H1 (cell line): ENCODE measurements around the gene IQCE. TPM values are rescaled to one million over a fixed set of nuclear protein-coding genes. Genes with fewer than 3 reads are reported as not detected.
A peak's percentile ranks its signal among the peaks of the same experiment; 100 is the strongest.

ENCODE experiments used
- CTCF ChIA-PET: fragments of 300-600 bp; sonication (Branson Sonifier 250); formaldehyde crosslinking; loops from one replicate; lab custom pipeline; 2021; ENCODE audit not compliant: partially characterized antibody; lab: Charles Lee
- POLR2A ChIA-PET: fragments of 300-600 bp; sonication (Branson Sonifier 250); formaldehyde crosslinking; loops from one replicate; lab custom pipeline; 2021; ENCODE audit warnings: inconsistent platforms; ENCODE audit not compliant: partially characterized antibody; lab: Charles Lee
- DNase-seq, 2 experiments: peaks; one replicate each; pipeline versions ENCODE4 v3.0.0 to v3.0.0-alpha.2; 2010 to 2022; ENCODE audit warnings: low spot score in 2 of 2, low read depth in 1 of 2, mixed read lengths in 1 of 2
- FAIRE-seq: peaks from 2 replicates; lab custom pipeline; 2011; peaks lifted over from hg19 to GRCh38; lab: Jason Lieb, UNC
- H2AFZ ChIP-seq: 2 replicates; pipeline ENCODE4 v1.8.1; 2012; ENCODE audit warnings: low read length, inconsistent platforms
- H2AK5ac ChIP-seq: 2 replicates; pipeline ENCODE4 v1.6.1; 2013; ENCODE audit warnings: low read depth, low read length
- H2BK120ac ChIP-seq: replicated peaks from 2 replicates; pipeline ENCODE3; 2013; ENCODE audit warnings: low read depth, low read length, inconsistent platforms
- H2BK12ac ChIP-seq: 2 replicates; pipeline ENCODE4 v1.6.1; 2013; ENCODE audit warnings: low read depth, low read length
- H2BK15ac ChIP-seq: 2 replicates; pipeline ENCODE4 v1.6.1; 2013; ENCODE audit warnings: low read length
- H2BK20ac ChIP-seq: 2 replicates; pipeline ENCODE4 v1.6.1; 2013; ENCODE audit warnings: low read length
- H2BK5ac ChIP-seq: 2 replicates; pipeline ENCODE4 v1.6.1; 2013; ENCODE audit warnings: low read depth, low read length
- H3K14ac ChIP-seq: 2 replicates; pipeline ENCODE4 v1.6.1; 2013; ENCODE audit warnings: inconsistent platforms; ENCODE audit not compliant: insufficient read length
- H3K18ac ChIP-seq: 2 replicates; pipeline ENCODE4 v1.6.1; 2013; ENCODE audit warnings: low read length; ENCODE audit errors: extremely low read depth
- H3K23ac ChIP-seq: 2 replicates; pipeline ENCODE4 v1.6.1; 2013; ENCODE audit warnings: inconsistent platforms; ENCODE audit not compliant: insufficient read length
- H3K23me2 ChIP-seq: 2 replicates; pipeline ENCODE4 v1.6.1; 2013; ENCODE audit warnings: low read depth, low read length
- H3K27ac ChIP-seq: 2 replicates; pipeline ENCODE4 v1.6.1; 2011; ENCODE audit warnings: low read depth, low read length, inconsistent platforms
- H3K27me3 ChIP-seq, 4 experiments: replicated peaks in 1 of 4; 1 replicate in 1 of 4; 2 replicates in 3 of 4; pipeline versions ENCODE4 v1.6.1 to v1.8.1; 2011 to 2013; ENCODE audit warnings: low read length in 3 of 4, mild to moderate bottlenecking in 3 of 4, inconsistent platforms in 2 of 4, mixed read lengths in 2 of 4, moderate library complexity in 1 of 4; ENCODE audit not compliant: control insufficient read depth in 3 of 4, insufficient read depth in 3 of 4; ENCODE audit errors: extremely low read depth in 1 of 4
- H3K36me3 ChIP-seq, 4 experiments: 2 replicates each; pipeline versions ENCODE4 v1.6.1 to v1.8.1; 2011 to 2013; ENCODE audit warnings: mild to moderate bottlenecking in 4 of 4, low read length in 3 of 4, moderate library complexity in 2 of 4, control low read depth in 1 of 4, inconsistent platforms in 1 of 4; ENCODE audit not compliant: insufficient read depth in 4 of 4, control insufficient read depth in 2 of 4
- H3K4ac ChIP-seq: replicated peaks from 2 replicates; pipeline ENCODE3; 2013; ENCODE audit warnings: low read length, low read depth, mixed read lengths, inconsistent platforms; ENCODE audit not compliant: insufficient read length
- H3K4me1 ChIP-seq, 4 experiments: replicated peaks in 1 of 4; 1 replicate in 1 of 4; 2 replicates in 3 of 4; pipeline versions ENCODE4 v1.6.1 to v1.8.1; 2011 to 2013; ENCODE audit warnings: low read length in 3 of 4, inconsistent platforms in 2 of 4, mixed read lengths in 1 of 4; ENCODE audit not compliant: insufficient read depth in 4 of 4, control insufficient read depth in 3 of 4
- H3K4me2 ChIP-seq, 2 experiments: 2 replicates each; pipeline versions ENCODE4 v1.6.1 to v1.8.1; 2011 to 2013; ENCODE audit warnings: low read depth in 2 of 2, low read length in 2 of 2, control low read depth in 1 of 2, inconsistent platforms in 1 of 2, mild to moderate bottlenecking in 1 of 2; ENCODE audit not compliant: insufficient read depth in 1 of 2
- H3K4me3 ChIP-seq, 4 experiments: fragments of 200-600, 300-600 bp in 1 of 4; sonication (generic), shearing (Covaris generic), sonication (Bioruptor Twin) in 1 of 4; 2 replicates each; pipeline versions ENCODE4 v1.5.1 to v1.8.1; 2011 to 2016; ENCODE audit warnings: low read length in 4 of 4, low read depth in 3 of 4, control low read depth in 2 of 4, inconsistent platforms in 2 of 4, mild to moderate bottlenecking in 2 of 4, mixed read lengths in 1 of 4, moderate library complexity in 1 of 4; ENCODE audit not compliant: insufficient read depth in 2 of 4; ENCODE audit errors: extremely low read depth in 1 of 4
- H3K56ac ChIP-seq: replicated peaks from 2 replicates; pipeline ENCODE3; 2013; ENCODE audit warnings: low read depth, mild to moderate bottlenecking, mixed read lengths, low read length, inconsistent platforms; ENCODE audit not compliant: insufficient read length
- H3K79me1 ChIP-seq: 2 replicates; pipeline ENCODE4 v1.6.1; 2013; ENCODE audit warnings: low read depth, low read length, control low read depth
- H3K79me2 ChIP-seq, 2 experiments: 2 replicates each; pipeline versions ENCODE4 v1.6.1 to v1.8.1; 2012 to 2013; ENCODE audit warnings: low read length in 2 of 2, mild to moderate bottlenecking in 2 of 2, inconsistent platforms in 1 of 2; ENCODE audit not compliant: insufficient read depth in 2 of 2, control insufficient read depth in 1 of 2
- H3K9ac ChIP-seq, 4 experiments: replicated peaks in 1 of 4; 1 replicate in 1 of 4; 2 replicates in 3 of 4; pipeline versions ENCODE4 v1.6.1 to v1.8.1; 2011 to 2013; ENCODE audit warnings: low read depth in 3 of 4, low read length in 3 of 4, control low read depth in 2 of 4, mild to moderate bottlenecking in 2 of 4, moderate library complexity in 2 of 4, inconsistent platforms in 1 of 4; ENCODE audit errors: extremely low read depth in 1 of 4
- H3K9me3 ChIP-seq, 2 experiments: 2 replicates each; pipeline versions ENCODE4 v1.6.1 to v1.8.1; 2012 to 2013; ENCODE audit warnings: mild to moderate bottlenecking in 2 of 2, moderate library complexity in 2 of 2, control low read depth in 1 of 2, inconsistent platforms in 1 of 2, low read depth in 1 of 2, low read length in 1 of 2, mixed read lengths in 1 of 2; ENCODE audit not compliant: insufficient read depth in 2 of 2
- H4K20me1 ChIP-seq, 2 experiments: replicated peaks in 1 of 2; 2 replicates each; pipeline versions ENCODE3 to v1.8.1; 2011 to 2013; ENCODE audit warnings: inconsistent platforms in 2 of 2, low read length in 2 of 2, mild to moderate bottlenecking in 1 of 2; ENCODE audit not compliant: insufficient read depth in 2 of 2, control insufficient read depth in 1 of 2
- H4K5ac ChIP-seq: 2 replicates; pipeline ENCODE4 v1.6.1; 2013; ENCODE audit warnings: low read length, low read depth, mixed read lengths, inconsistent platforms; ENCODE audit not compliant: insufficient read length
- H4K8ac ChIP-seq: 2 replicates; pipeline ENCODE4 v1.8.0; 2013; ENCODE audit warnings: mild to moderate bottlenecking, moderate library complexity, low read length, inconsistent platforms; ENCODE audit not compliant: insufficient read depth; ENCODE audit errors: extremely low read depth
- H4K91ac ChIP-seq: replicated peaks from 2 replicates; pipeline ENCODE3; 2013; ENCODE audit warnings: low read length, mixed read lengths, inconsistent platforms; ENCODE audit not compliant: insufficient read length
- BACH1 ChIP-seq: IDR thresholded peaks from 2 replicates; pipeline ENCODE4 v1.6.1; 2012; ENCODE audit warnings: low read length, improper control_type of control experiment
- CHD2 ChIP-seq: IDR thresholded peaks from 2 replicates; pipeline ENCODE4 v1.6.1; 2012; ENCODE audit warnings: low read length, improper control_type of control experiment
- FOSL1 ChIP-seq: IDR thresholded peaks from 2 replicates; pipeline ENCODE4 v1.6.1; 2011; ENCODE audit warnings: mild to moderate bottlenecking, low read depth, low read length, moderate library complexity; ENCODE audit not compliant: insufficient read depth
- GTF2F1 ChIP-seq: IDR thresholded peaks from 2 replicates; pipeline ENCODE4 v1.6.1; 2012; ENCODE audit warnings: low read depth, low read length, improper control_type of control experiment, borderline replicate concordance
- HDAC2 ChIP-seq, 2 experiments: fragments of 300-600 bp in 1 of 2; sonication (generic) in 1 of 2; IDR thresholded peaks; 2 replicates each; pipeline ENCODE4 v1.6.1; 2011 to 2012; ENCODE audit warnings: low read depth in 2 of 2, low read length in 2 of 2, mild to moderate bottlenecking in 2 of 2, moderate library complexity in 2 of 2, borderline replicate concordance in 1 of 2, inconsistent platforms in 1 of 2
- KDM4A ChIP-seq: IDR thresholded peaks from one replicate; pipeline ENCODE4 v1.7.1; 2012; ENCODE audit warnings: low read depth, mild to moderate bottlenecking, moderate library complexity, low read length, inconsistent platforms; ENCODE audit not compliant: severe bottlenecking
- KDM5A ChIP-seq: fragments of 200-600 bp; IDR thresholded peaks from 2 replicates; pipeline ENCODE4 v1.7.1; 2012; ENCODE audit warnings: mild to moderate bottlenecking, low read length, inconsistent platforms, mixed read lengths
- MAFK ChIP-seq: IDR thresholded peaks from 2 replicates; pipeline ENCODE4 v1.6.1; 2012; ENCODE audit warnings: low read depth, mild to moderate bottlenecking, improper control_type of control experiment, low read length
- NRF1 ChIP-seq: IDR thresholded peaks from 2 replicates; pipeline ENCODE4 v1.6.1; 2011; ENCODE audit warnings: mild to moderate bottlenecking, low read depth, low read length, improper control_type of control experiment
- POLR2AphosphoS5 ChIP-seq: IDR thresholded peaks from 2 replicates; pipeline ENCODE4 v1.6.1; 2011; ENCODE audit warnings: low read depth, low read length
- RBBP5 ChIP-seq: IDR thresholded peaks from 2 replicates; pipeline ENCODE4 v1.7.1; 2012; ENCODE audit warnings: low read depth, mild to moderate bottlenecking, inconsistent platforms, low read length, moderate library complexity, borderline replicate concordance
- WGBS, 2 experiments: shearing (Covaris generic) in 1 of 2; methylation state at CpG; one replicate each; pipeline versions ENCODE4 v1.1.6 to v1.1.7; 2013 to 2015; ENCODE audit warnings: low lambda C conversion rate in 2 of 2, mixed read lengths in 2 of 2, inconsistent platforms in 1 of 2, low coverage in 1 of 2, missing lambda C conversion rate in 1 of 2; ENCODE audit not compliant: insufficient replicate concordance in 2 of 2, insufficient coverage in 1 of 2, insufficient read length in 1 of 2; ENCODE audit errors: extremely low coverage in 1 of 2, missing lambda C conversion rate in 1 of 2; 5-methylcytosine and 5-hydroxymethylcytosine counted together
- polyA plus RNA-seq, 7 experiments: library from polyadenylated mRNA; depleted of rRNA in 3 of 7; stranded (reverse) in 5 of 7; unstranded in 2 of 7; fragments of >200 nt in 5 of 7; fragments of 200-250 nt in 2 of 7; gene quantifications; 1 replicate in 5 of 7; 2 replicates in 1 of 7; 4 replicates in 1 of 7; pipeline versions ENCODE4 v1.2.1 to v1.2.3, GENCODE V29; 2011 to 2013; ENCODE audit warnings: missing spikeins in 2 of 7, mixed read lengths in 2 of 7
- total RNA-seq: library from RNA; stranded (reverse); fragmentation: NEBNext Ultra II Directional; extraction: Animal tissue kit (Norgen Biotek cat#: 25700); gene quantifications from 2 replicates; pipeline ENCODE4 v1.2.1, GENCODE V29; 2021
- TF ChIP-seq, protein P1 (sequence below): IDR thresholded peaks from 2 replicates; pipeline ENCODE4 v1.6.1; 2012; ENCODE audit warnings: low read length, inconsistent platforms

Gene IQCE
- total and polyA plus RNA-seq, 2 of the 8 experiments (the other 6 are each of a cell fraction or from before 2014, with no cell fraction given): 2.2 to 4.9 TPM

DNA sequence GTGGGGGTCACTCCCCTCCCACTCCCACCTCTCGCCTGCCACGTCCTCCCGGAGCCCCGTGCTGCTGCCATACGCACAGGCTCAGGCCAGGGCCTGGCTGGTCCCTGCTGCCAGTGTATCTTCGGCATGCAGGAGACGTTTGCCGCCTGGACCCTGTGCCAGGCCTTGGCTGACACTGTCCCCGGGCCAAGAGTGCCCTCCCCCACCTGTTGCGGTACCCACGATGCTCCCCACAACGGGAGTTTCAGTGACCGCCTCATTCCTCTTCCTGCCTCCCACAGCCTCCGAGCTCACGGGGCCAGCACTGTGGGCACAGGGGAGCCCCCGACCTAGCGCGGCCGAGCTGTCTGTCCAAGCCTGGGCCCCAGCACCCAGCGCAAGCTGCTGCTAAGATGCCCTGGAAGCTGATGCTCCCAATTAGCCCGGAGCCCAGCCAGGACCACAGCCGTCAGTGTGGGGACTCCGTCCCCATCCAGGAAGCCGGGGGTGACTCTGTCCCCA, 80.5 kb downstream of the IQCE start:
- Histone ChIP-seq H2BK20ac (no peak overlapping the region), H2AK5ac (no peak overlapping the region), H3K14ac (no peak overlapping the region), H2BK120ac (no peak overlapping the region), H3K9me3 (no peaks in the 10 kb centered on the region), H3K27ac (no peak overlapping the region), H3K9ac (no peak overlapping the region), H3K4me3 (no peak overlapping the region), H2AFZ (no peak overlapping the region), H3K23ac (no peak overlapping the region), H3K79me1 (peaks cover 38% of the 10 kb centered on the region), H4K91ac (no peak overlapping the region), H3K4ac (no peak overlapping the region), H3K4me1 (peaks cover 0 to 33% (median 21%) of the 10 kb centered on the region in 4 experiments; a peak in 6 of 7 replicates), H4K5ac (no peak overlapping the region), H3K36me3 (no peaks in the 10 kb centered on the region; a peak in 2 of 8 replicates), H4K20me1 (peaks cover 41 to 58% of the 10 kb centered on the region in 2 experiments), H3K23me2 (no peaks in the 10 kb centered on the region; the same call in 1 of the 2 replicates), H2BK5ac (peak overlapping the region; percentile 56; the same call in 1 of the 2 replicates), H3K79me2 (peaks cover 22 to 82% of the 10 kb centered on the region in 2 experiments), H3K27me3 (no peaks in the 10 kb centered on the region), H2BK15ac (no peak overlapping the region), H4K8ac (no peak overlapping the region; the same call in 1 of the 2 replicates), H2BK12ac (no peak overlapping the region), H3K56ac (no peak overlapping the region), H3K4me2 (no peak overlapping the region), H3K18ac (no peak overlapping the region)
- no peak for FAIRE-seq
- TF ChIP-seq FOSL1 (no peak), KDM4A (no peak), BACH1 (no peak), POLR2AphosphoS5 (no peak), NRF1 (no peak), GTF2F1 (no peak), KDM5A (no peak), MAFK (no peak), CHD2 (no peak), RBBP5 (no peak), HDAC2 (IDR thresholded peaks at IDR 0.05; ENCODE audit: borderline replicate concordance in 1 of 2, low read depth in 2 of 2, low read length in 2 of 2) (no peak)
- TF ChIP-seq, protein P1, sequence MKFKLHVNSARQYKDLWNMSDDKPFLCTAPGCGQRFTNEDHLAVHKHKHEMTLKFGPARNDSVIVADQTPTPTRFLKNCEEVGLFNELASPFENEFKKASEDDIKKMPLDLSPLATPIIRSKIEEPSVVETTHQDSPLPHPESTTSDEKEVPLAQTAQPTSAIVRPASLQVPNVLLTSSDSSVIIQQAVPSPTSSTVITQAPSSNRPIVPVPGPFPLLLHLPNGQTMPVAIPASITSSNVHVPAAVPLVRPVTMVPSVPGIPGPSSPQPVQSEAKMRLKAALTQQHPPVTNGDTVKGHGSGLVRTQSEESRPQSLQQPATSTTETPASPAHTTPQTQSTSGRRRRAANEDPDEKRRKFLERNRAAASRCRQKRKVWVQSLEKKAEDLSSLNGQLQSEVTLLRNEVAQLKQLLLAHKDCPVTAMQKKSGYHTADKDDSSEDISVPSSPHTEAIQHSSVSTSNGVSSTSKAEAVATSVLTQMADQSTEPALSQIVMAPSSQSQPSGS: no peak
- no peak for DNase-seq
- POLR2A ChIA-PET: interaction anchor here (0.8 kb wide), 1 partner anchor 22 kb away, joined by 3 read pairs; no protein-coding TSS in a partner anchor
- CTCF ChIA-PET: interaction anchor here (0.8 to 1.8 kb wide), 5 partner anchors 18 to 63 kb away, joined by 3 to 6 read pairs (median 4); no protein-coding TSS in a partner anchor
- WGBS, 2 experiments: 94% methylated on average over 24 of the region's 24 CpGs; no CpG with 5 or more reads in 1 of the 2 experiments
